SK-N-SH treated with all-trans-retinoic acid at 6 μM for 48 hours (cell line): Measurements from ENCODE around the gene STARD5.

ENCODE experiments used
- ATAC-seq: fragments of 200-7000 bp; cut with Tn5 transposase; 3 replicates; pipeline ENCODE4 v1.9.1; 2020; ENCODE audit warnings: mild to moderate bottlenecking, moderate library complexity
- ARNTL ChIP-seq: fragments of 450-650 bp; formaldehyde crosslinking; IDR thresholded peaks from 2 replicates; pipeline ENCODE4 v1.5.0; 2020; ENCODE audit warnings: low read depth, mild to moderate bottlenecking, moderate library complexity, borderline replicate concordance
- BACH2 ChIP-seq: fragments of 250-450 bp; sonication (Bioruptor Pico); IDR thresholded peaks from 2 replicates; pipeline ENCODE4 v1.9.0; 2021; ENCODE audit warnings: mild to moderate bottlenecking, borderline replicate concordance
- CREB5 ChIP-seq: fragments of 250-450 bp; sonication (Bioruptor Pico); IDR thresholded peaks from 2 replicates; pipeline ENCODE4 v1.5.1; 2020; ENCODE audit warnings: low read depth, mild to moderate bottlenecking, moderate library complexity
- CSDC2 ChIP-seq: fragments of 250-450 bp; sonication (Bioruptor Pico); IDR thresholded peaks from 2 replicates; pipeline ENCODE4 v1.5.0; 2020; ENCODE audit warnings: mild to moderate bottlenecking, moderate library complexity
- ESRRG ChIP-seq: fragments of 250-450 bp; sonication (Bioruptor Pico); IDR thresholded peaks from 2 replicates; pipeline ENCODE4 v1.6.1; 2021; ENCODE audit warnings: mild to moderate bottlenecking
- GLIS3 ChIP-seq: fragments of 250-450 bp; sonication (Bioruptor Pico); IDR thresholded peaks from 2 replicates; pipeline ENCODE4 v1.5.0; 2020; ENCODE audit warnings: mild to moderate bottlenecking, moderate library complexity
- ISL1 ChIP-seq: fragments of 250-450 bp; sonication (Bioruptor Pico); IDR thresholded peaks from 2 replicates; pipeline ENCODE4 v2.1.2; 2022; ENCODE audit warnings: mild to moderate bottlenecking, moderate library complexity
- PATZ1 ChIP-seq: fragments of 250-450 bp; sonication (Bioruptor Pico); IDR thresholded peaks from 2 replicates; pipeline ENCODE4 v1.8.0; 2020; ENCODE audit warnings: mild to moderate bottlenecking, moderate library complexity, borderline replicate concordance
- POU6F1 ChIP-seq: fragments of 250-450 bp; sonication (Bioruptor Pico); IDR thresholded peaks from 2 replicates; pipeline ENCODE4 v1.8.0; 2021; ENCODE audit warnings: low read depth, mild to moderate bottlenecking, moderate library complexity, borderline replicate concordance
- PPARA ChIP-seq: fragments of 250-450 bp; sonication (Bioruptor Pico); IDR thresholded peaks from 2 replicates; pipeline ENCODE4 v1.5.0; 2020; ENCODE audit warnings: mild to moderate bottlenecking, borderline replicate concordance
- RARB ChIP-seq: fragments of 250-450 bp; sonication (Bioruptor Pico); IDR thresholded peaks from 2 replicates; pipeline ENCODE4 v1.8.0; 2021; ENCODE audit warnings: mild to moderate bottlenecking, moderate library complexity
- SNAI2 ChIP-seq: fragments of 250-450 bp; sonication (Bioruptor Pico); IDR thresholded peaks from 2 replicates; pipeline ENCODE4 v1.5.0; 2020; ENCODE audit warnings: mild to moderate bottlenecking, moderate library complexity
- TCF4 ChIP-seq: fragments of 250-450 bp; sonication (Bioruptor Pico); IDR thresholded peaks from 2 replicates; pipeline ENCODE4 v1.8.0; 2021; ENCODE audit warnings: mild to moderate bottlenecking, moderate library complexity, borderline replicate concordance
- TOX ChIP-seq: fragments of 250-450 bp; sonication (Bioruptor Pico); IDR thresholded peaks from 2 replicates; pipeline ENCODE4 v1.8.0; 2021; ENCODE audit warnings: mild to moderate bottlenecking, moderate library complexity, borderline replicate concordance
- TSHZ2 ChIP-seq: fragments of 250-450 bp; sonication (Bioruptor Pico); IDR thresholded peaks from 2 replicates; pipeline ENCODE4 v1.5.0; 2020; ENCODE audit warnings: mild to moderate bottlenecking, moderate library complexity
- ZFP3 ChIP-seq: fragments of 250-450 bp; sonication (Bioruptor Pico); IDR thresholded peaks from 2 replicates; pipeline ENCODE4 v1.5.0; 2020; ENCODE audit warnings: mild to moderate bottlenecking, moderate library complexity
- ZFP30 ChIP-seq: fragments of 450-650 bp; formaldehyde crosslinking; IDR thresholded peaks from 2 replicates; pipeline ENCODE4 v1.5.0; 2022; ENCODE audit warnings: mild to moderate bottlenecking, moderate library complexity
- ZNF565 ChIP-seq: fragments of 450-650 bp; formaldehyde crosslinking; conservative IDR thresholded peaks from 2 replicates; pipeline ENCODE4 v1.5.0; 2020; ENCODE audit warnings: low read depth, mild to moderate bottlenecking, moderate library complexity
- ZNF8 ChIP-seq: fragments of 450-650 bp; formaldehyde crosslinking; IDR thresholded peaks from 2 replicates; pipeline ENCODE4 v1.5.0; 2020; ENCODE audit warnings: mild to moderate bottlenecking, moderate library complexity

STARD5 gene

GRCh38 chr15:81288616-81289015, 35.3 kb downstream of the STARD5 start:
- TF ChIP-seq PATZ1 (CRISPR knock-in tag): no peak
- no peak for TF ChIP-seq ARNTL (CRISPR knock-in tag)
- TF ChIP-seq POU6F1 (CRISPR knock-in tag): no peak
- no peak for TF ChIP-seq RARB (CRISPR knock-in tag)
- no peak for TF ChIP-seq SNAI2
- no peak for TF ChIP-seq TSHZ2 (CRISPR knock-in tag)
- TF ChIP-seq CSDC2 (CRISPR knock-in tag): no peak
- no peak for TF ChIP-seq ZFP3 (CRISPR knock-in tag)
- no peak for TF ChIP-seq GLIS3 (CRISPR knock-in tag)
- TF ChIP-seq BACH2 (CRISPR knock-in tag): no peak
- TF ChIP-seq ZNF565: no peak
- no peak for TF ChIP-seq PPARA
- no peak for TF ChIP-seq TCF4 (CRISPR knock-in tag)
- no peak for TF ChIP-seq TOX (CRISPR knock-in tag)
- TF ChIP-seq ISL1 (CRISPR knock-in tag): no peak
- no peak for TF ChIP-seq CREB5 (CRISPR knock-in tag)
- TF ChIP-seq ZNF8: no peak

GRCh38 chr15:81288040-81288439, 35.9 kb downstream of the STARD5 start:
- TF ChIP-seq CSDC2 (CRISPR knock-in tag): no peak
- no peak for TF ChIP-seq TOX (CRISPR knock-in tag)
- TF ChIP-seq ZFP30 (CRISPR knock-in tag): no peak
- TF ChIP-seq ZFP3 (CRISPR knock-in tag): no peak
- TF ChIP-seq PATZ1 (CRISPR knock-in tag): no peak
- TF ChIP-seq RARB (CRISPR knock-in tag): no peak
- no peak for TF ChIP-seq ESRRG (CRISPR knock-in tag)
- TF ChIP-seq CREB5 (CRISPR knock-in tag): no peak
- no peak for TF ChIP-seq POU6F1 (CRISPR knock-in tag)
- TF ChIP-seq TSHZ2 (CRISPR knock-in tag): no peak
- TF ChIP-seq ZNF8: no peak

More at GRCh38 chr15:81288616-81289015, 35.3 kb downstream of the STARD5 start:
- no peak for ATAC-seq

More at GRCh38 chr15:81288040-81288439, 35.9 kb downstream of the STARD5 start:
- ATAC-seq: no peak
